ENCODE measurements around the gene AMH.
A peak's percentile ranks its signal among the peaks of the same experiment; 100 is the strongest.

The AMH gene

GRCh38 chr19:2223959-2224358 is 25.2 kb upstream of the AMH start:
- Histone ChIP-seq H3K9ac (peak overlapping the region in 8 of 11 experiments; percentile 22 to 74 (median 58); a peak in 14 of 22 replicates), H3K27me3 (peaks cover 0 to 12% (median 0%) of the 10 kb centered on the region in 11 experiments; a peak in 1 of 22 replicates), H3K4me3 (no peak overlapping the region), H4K20me1 (peaks cover 89 to 100% (median 97%) of the 10 kb centered on the region in 11 experiments), H3K36me3 (peaks cover 58 to 79% (median 68%) of the 10 kb centered on the region in 11 experiments), H3K4me2 (peak overlapping the region; percentile 46 to 94 (median 81)), H3K9me3 (replicated peaks in 1 of 11) (no peaks in the 10 kb centered on the region), H3K27ac (peak overlapping the region in 8 of 11 experiments; percentile 44 to 79 (median 70); a peak in 18 of 22 replicates), H3K4me1 (peaks cover 66 to 100% (median 99%) of the 10 kb centered on the region in 10 experiments)
- no peak for TF ChIP-seq Cebpa-rat (IDR thresholded peaks at IDR 0.05)

- Histone ChIP-seq H3K4me1 (peaks cover 57 to 100% (median 98%) of the 10 kb centered on the region in 10 experiments), H3K9ac (peak overlapping the region in 8 of 11 experiments; percentile 22 to 74 (median 58); a peak in 13 of 22 replicates), H3K27ac (peak overlapping the region in 8 of 11 experiments; percentile 44 to 79 (median 68); a peak in 15 of 22 replicates), H3K36me3 (peaks cover 61 to 79% (median 68%) of the 10 kb centered on the region in 11 experiments), H3K4me3 (no peak overlapping the region; a peak in 1 of 20 replicates), H3K4me2 (peak overlapping the region in 10 of 11 experiments; percentile 46 to 94 (median 82); a peak in 18 of 22 replicates), H3K9me3 (replicated peaks in 1 of 11) (no peaks in the 10 kb centered on the region), H3K27me3 (peaks cover 0 to 12% (median 0%) of the 10 kb centered on the region in 11 experiments; a peak in 1 of 22 replicates), H4K20me1 (peaks cover 88 to 100% (median 97%) of the 10 kb centered on the region in 11 experiments)
- no peak for TF ChIP-seq Cebpa-rat (IDR thresholded peaks at IDR 0.05)
Measured at GRCh38 chr19:2224754-2225349, 24.3 kb upstream of the AMH start.

GRCh38 chr19:2225415-2226050 is 23.6 kb upstream of the AMH start:
- Histone ChIP-seq H3K36me3 (peaks cover 61 to 79% (median 68%) of the 10 kb centered on the region in 11 experiments), H3K4me2 (peak overlapping the region in 7 of 11 experiments; percentile 81 to 94 (median 89); a peak in 14 of 22 replicates), H3K27ac (peak overlapping the region in 4 of 11 experiments; percentile 13 to 79 (median 74); a peak in 6 of 22 replicates), H3K9ac (peak overlapping the region in 6 of 11 experiments; percentile 3 to 74 (median 42); a peak in 8 of 22 replicates), H3K4me3 (no peak overlapping the region), H3K4me1 (peaks cover 50 to 100% (median 98%) of the 10 kb centered on the region in 10 experiments), H4K20me1 (peaks cover 88 to 100% (median 97%) of the 10 kb centered on the region in 11 experiments), H3K27me3 (peaks cover 0 to 12% (median 0%) of the 10 kb centered on the region in 11 experiments; a peak in 1 of 22 replicates), H3K9me3 (replicated peaks in 1 of 11) (no peaks in the 10 kb centered on the region)
- no peak for TF ChIP-seq Cebpa-rat (IDR thresholded peaks at IDR 0.05)

- Histone ChIP-seq H3K27me3 (peaks cover 0 to 12% (median 0%) of the 10 kb centered on the region in 11 experiments; a peak in 1 of 22 replicates), H3K4me3 (no peak overlapping the region), H3K36me3 (peaks cover 67 to 84% (median 74%) of the 10 kb centered on the region in 11 experiments)
Measured at GRCh38 chr19:2226051-2226839, 22.9 kb upstream of the AMH start.

GRCh38 chr19:2226840-2227360 is 22.2 kb upstream of the AMH start:
- H3K36me3 ChIP-seq = peaks cover 74 to 87% (median 77%) of the 10 kb centered on the region in 11 experiments
- H3K9ac ChIP-seq = peak overlapping the region in 1 of 11 experiments; percentile 27; a peak in 2 of 22 replicates
- no peaks in the 10 kb centered on the region for H3K9me3 ChIP-seq (replicated peaks in 1 of 11)
- H3K4me2 ChIP-seq = peak overlapping the region; percentile 44 to 94 (median 65); a peak in 20 of 22 replicates
- H3K4me3 ChIP-seq = no peak overlapping the region
- peaks cover 0 to 12% (median 0%) of the 10 kb centered on the region in 11 experiments; a peak in 1 of 22 replicates for H3K27me3 ChIP-seq
- H4K20me1 ChIP-seq = peaks cover 88 to 100% (median 97%) of the 10 kb centered on the region in 11 experiments
- peaks cover 45 to 100% (median 98%) of the 10 kb centered on the region in 10 experiments for H3K4me1 ChIP-seq
- no peak for TF ChIP-seq Cebpa-rat (IDR thresholded peaks at IDR 0.05)
- peak overlapping the region in 2 of 11 experiments; percentile 28 to 62; a peak in 3 of 22 replicates for H3K27ac ChIP-seq

More at GRCh38 chr19:2226051-2226839, 22.9 kb upstream of the AMH start:
- Histone ChIP-seq H3K9me3 (replicated peaks in 1 of 11) (no peaks in the 10 kb centered on the region), H3K4me1 (peaks cover 50 to 100% (median 98%) of the 10 kb centered on the region in 10 experiments), H4K20me1 (peaks cover 88 to 100% (median 97%) of the 10 kb centered on the region in 11 experiments), H3K9ac (peak overlapping the region in 6 of 11 experiments; percentile 3 to 74 (median 42); a peak in 6 of 22 replicates), H3K27ac (peak overlapping the region in 2 of 11 experiments; percentile 75 to 79; a peak in 3 of 22 replicates), H3K4me2 (peak overlapping the region in 7 of 11 experiments; percentile 56 to 94 (median 83); a peak in 12 of 22 replicates)
- no peak for TF ChIP-seq Cebpa-rat (IDR thresholded peaks at IDR 0.05)

GRCh38 chr19:2227415-2228156 is 21.5 kb upstream of the AMH start:
- peaks cover 0 to 7% (median 0%) of the 10 kb centered on the region in 11 experiments; a peak in 1 of 22 replicates for H3K27me3 ChIP-seq
- peaks cover 88 to 100% (median 97%) of the 10 kb centered on the region in 11 experiments for H4K20me1 ChIP-seq
- H3K27ac ChIP-seq = peak overlapping the region in 7 of 11 experiments; percentile 14 to 62 (median 48); a peak in 10 of 22 replicates
- H3K9ac ChIP-seq = peak overlapping the region in 8 of 11 experiments; percentile 25 to 70 (median 50); a peak in 12 of 22 replicates
- H3K9me3 ChIP-seq (replicated peaks in 1 of 11) = no peaks in the 10 kb centered on the region
- H3K4me3 ChIP-seq = 0 out of 20 replicates have a peak overlapping the region, but pooled peaks of 1 of the 10 experiments have one; percentile 34
- peak overlapping the region; percentile 54 to 94 (median 77) for H3K4me2 ChIP-seq
- no peak for TF ChIP-seq Cebpa-rat (IDR thresholded peaks at IDR 0.05)
- H3K4me1 ChIP-seq = peaks cover 39 to 100% (median 97%) of the 10 kb centered on the region in 10 experiments
- peaks cover 72 to 87% (median 77%) of the 10 kb centered on the region in 11 experiments for H3K36me3 ChIP-seq

All from BLaER1 treated with 17β-estradiol and CSF1 and Interleukin-3, amounts not matched to agents 10 nM and 100 nM (cell line).